ENCODE results near the gene SAMD4B. TPM values are rescaled to one million over a fixed set of nuclear protein-coding genes. Genes with fewer than 3 reads are reported as not detected.

SAMD4B gene
- total RNA-seq, 6 experiments from 2014 or later: 23.0 to 45.6 (median 31.6) TPM

GRCh38 chr19:39384839-39385568, 42.8 kb downstream of the SAMD4B start:
- peaks cover 0 to 5% (median 1%) of the 10 kb centered on the region in 4 donors for H3K4me1 ChIP-seq
- DNase-seq (no peak), ATAC-seq (peak in 1 of 4 donors; percentile 6)
- 80% methylated on average over 7 of the region's 9 CpGs for WGBS (ENCODE audit: insufficient coverage, low coverage, low lambda C conversion rate, missing lambda C conversion rate)
- intact Hi-C loops (cut with DNase I): no loop called here
- TF ChIP-seq POLR2A (IDR thresholded peaks at IDR 0.05) (no peak), CTCF (IDR thresholded peaks at IDR 0.05) (no peak)
- no peak overlapping the region for H3K4me3 ChIP-seq
- no peak overlapping the region for H3K27ac ChIP-seq
- H3K9me3 ChIP-seq: no peaks in the 10 kb centered on the region
- H3K36me3 ChIP-seq: peaks cover 0 to 61% (median 23%) of the 10 kb centered on the region in 4 donors
- no peaks in the 10 kb centered on the region for H3K27me3 ChIP-seq

GRCh38 chr19:39385629-39386411, 43.6 kb downstream of the SAMD4B start:
- Histone ChIP-seq H3K9me3 (no peaks in the 10 kb centered on the region), H3K36me3 (peaks cover 0 to 53% (median 18%) of the 10 kb centered on the region in 4 donors), H3K4me3 (no peak overlapping the region), H3K4me1 (peaks cover 0 to 8% (median 4%) of the 10 kb centered on the region in 4 donors), H3K27ac (no peak overlapping the region), H3K27me3 (no peaks in the 10 kb centered on the region)
- 70% methylated on average over 12 of the region's 20 CpGs for WGBS (ENCODE audit: insufficient coverage, low coverage, low lambda C conversion rate, missing lambda C conversion rate)
- TF ChIP-seq POLR2A (IDR thresholded peaks at IDR 0.05) (no peak), CTCF (IDR thresholded peaks at IDR 0.05) (no peak)
- intact Hi-C loops (cut with DNase I): no loop called here
- no peak for DNase-seq
- no peak for ATAC-seq

GRCh38 chr19:39386557-39386956, 44.3 kb downstream of the SAMD4B start:
- no peak for TF ChIP-seq POLR2A (IDR thresholded peaks at IDR 0.05)
- TF ChIP-seq CTCF (IDR thresholded peaks at IDR 0.05): no peak
- ATAC-seq: no peak
- Histone ChIP-seq H3K27ac (no peak overlapping the region), H3K9me3 (no peaks in the 10 kb centered on the region), H3K36me3 (peaks cover 0 to 46% (median 13%) of the 10 kb centered on the region in 4 donors), H3K4me3 (no peak overlapping the region), H3K27me3 (no peaks in the 10 kb centered on the region), H3K4me1 (peaks cover 0 to 9% (median 4%) of the 10 kb centered on the region in 4 donors)
- 87% methylated on average over 7 of the region's 7 CpGs for WGBS (ENCODE audit: insufficient coverage, low coverage, low lambda C conversion rate, missing lambda C conversion rate)
- no peak for DNase-seq
- intact Hi-C loops (cut with DNase I): no loop called here

- H3K36me3 ChIP-seq: peaks cover 0 to 40% (median 9%) of the 10 kb centered on the region in 4 donors
- 100% methylated on average over 2 of the region's 5 CpGs for WGBS (ENCODE audit: insufficient coverage, low coverage, low lambda C conversion rate, missing lambda C conversion rate)
Observed at GRCh38 chr19:39388657-39389056, 46.4 kb downstream of the SAMD4B start.

More at GRCh38 chr19:39388657-39389056, 46.4 kb downstream of the SAMD4B start:
- H3K4me3 ChIP-seq: no peak overlapping the region
- no peaks in the 10 kb centered on the region for H3K27me3 ChIP-seq
- no peak overlapping the region for H3K27ac ChIP-seq
- no peaks in the 10 kb centered on the region for H3K9me3 ChIP-seq
- TF ChIP-seq POLR2A (IDR thresholded peaks at IDR 0.05) (no peak), CTCF (IDR thresholded peaks at IDR 0.05) (no peak)
- H3K4me1 ChIP-seq: peaks cover 0 to 18% (median 11%) of the 10 kb centered on the region in 4 donors
- intact Hi-C loops (cut with DNase I): no loop called here
- DNase-seq: no peak
- ATAC-seq: no peak
